ENCODE data around the gene FADS2. TPM values are rescaled to one million over a fixed set of nuclear protein-coding genes. Genes with fewer than 3 reads are reported as not detected.

FADS2 gene
- total and polyA plus RNA-seq, 10 of the 15 experiments (the other 5 are each of a cell fraction or from before 2014, with no cell fraction given): 3.3 to 313 (median 149) TPM

DNA sequence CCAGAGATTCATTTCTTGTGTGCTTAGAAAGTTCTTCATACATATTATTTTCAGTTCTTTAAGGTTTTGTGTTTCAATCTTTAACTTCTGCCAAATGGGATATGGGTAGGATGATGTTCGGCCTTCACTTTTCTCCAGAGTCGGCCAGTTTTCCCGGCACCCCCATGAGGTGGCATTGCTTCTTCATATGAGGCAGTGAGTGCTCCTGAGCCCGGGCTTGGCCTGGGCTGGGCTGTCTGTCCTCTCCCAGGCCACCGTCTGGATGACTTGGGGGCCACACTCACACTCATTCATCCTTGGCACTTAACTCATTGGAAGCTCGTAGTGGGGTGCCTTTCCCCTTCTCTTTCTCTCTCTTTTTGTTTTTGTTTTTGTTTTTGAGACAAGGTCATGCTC, 23.8 kb downstream of the FADS2 start:
- ChIA-PET CTCF (interaction anchor here (0.9 kb wide), 1 partner anchor 54 kb away, joined by 3 read pairs; no protein-coding TSS in a partner anchor), RAD21 (ENCODE audit: unreplicated experiment) (no interaction called here), SMC1A (ENCODE audit: uncharacterized antibody, unreplicated experiment) (no interaction called here), POLR2A (no interaction called here)
- in situ Hi-C loops (cut with MboI) (no loop called here), intact Hi-C loops (cut with micrococcal nuclease; ENCODE audit: unreplicated experiment) (no loop called here)
- H3K27ac ChIP-seq (ENCODE audit: control insufficient read depth, insufficient read depth): no peak overlapping the region
- WGBS (ENCODE audit: insufficient coverage, insufficient replicate concordance, low lambda C conversion rate, missing lambda C conversion rate): 83% methylated on average over 6 of the region's 6 CpGs
- H2AFZ ChIP-seq (ENCODE audit: control insufficient read depth, low read depth, low read length): no peak overlapping the region
- H3K36me3 ChIP-seq (ENCODE audit: control insufficient read depth in 2 of 2, insufficient read depth in 2 of 2, low read length in 1 of 2): peaks cover 29 to 57% of the 10 kb centered on the region in 2 experiments
- no peaks in the 10 kb centered on the region for H3K27me3 ChIP-seq (replicated peaks in 1 of 2; ENCODE audit: control insufficient read depth in 2 of 2, insufficient read depth in 2 of 2, low read length in 1 of 2)
- no peaks in the 10 kb centered on the region for H3K79me2 ChIP-seq (ENCODE audit: control insufficient read depth, insufficient read depth, low read length)
- H3K4me2 ChIP-seq (ENCODE audit: control insufficient read depth, insufficient read depth): no peak overlapping the region
- H3K9me3 ChIP-seq (replicated peaks; ENCODE audit: control insufficient read depth, insufficient read depth, low read length): no peaks in the 10 kb centered on the region
- ATAC-seq (no peak), DNase-seq (ENCODE audit: low read depth, low spot score) (no peak), FAIRE-seq (no peak)
- no TSS peak for BruUV-seq (replicated peaks)
- H3K4me1 ChIP-seq (ENCODE audit: control insufficient read depth, insufficient read depth, low read length): peaks cover 5% of the 10 kb centered on the region; the same call in 1 of the 2 replicates
- no peaks in the 10 kb centered on the region for H4K20me1 ChIP-seq (ENCODE audit: control insufficient read depth, insufficient read depth)
- TF ChIP-seq SREBF1 (IDR thresholded peaks at IDR 0.05; ENCODE audit: low read length) (no peak), SREBF2 (IDR thresholded peaks at IDR 0.05; ENCODE audit: low read length) (no peak), BCL11A (IDR thresholded peaks at IDR 0.05; ENCODE audit: low read depth, low read length) (no peak), SIX5 (IDR thresholded peaks at IDR 0.05; ENCODE audit: low read depth, low read length, severe bottlenecking) (no peak), ZNF384 (IDR thresholded peaks at IDR 0.05; ENCODE audit: borderline replicate concordance, low read depth, low read length) (no peak), ZNF217 (IDR thresholded peaks at IDR 0.05) (no peak), CHD2 (IDR thresholded peaks at IDR 0.05; ENCODE audit: borderline replicate concordance, low read depth, low read length) (no peak), NRF1 (conservative IDR thresholded peaks at IDR 0.05; ENCODE audit: low read depth, low read length) (no peak), SMAD1 (IDR thresholded peaks at IDR 0.05; ENCODE audit: low read depth, partially characterized antibody) (no peak), HDGF (IDR thresholded peaks at IDR 0.05) (no peak), SUZ12 (IDR thresholded peaks at IDR 0.05; ENCODE audit: unreplicated experiment) (no peak), GABPA (IDR thresholded peaks at IDR 0.05; ENCODE audit: low read depth) (no peak), KLF5 (IDR thresholded peaks at IDR 0.05; ENCODE audit: partially characterized antibody) (no peak), KDM1A (IDR thresholded peaks at IDR 0.05; ENCODE audit: borderline replicate concordance) (no peak), POLR2AphosphoS5 (IDR thresholded peaks at IDR 0.05; ENCODE audit: low read length) (no peak)
- TF ChIP-seq, protein P1, sequence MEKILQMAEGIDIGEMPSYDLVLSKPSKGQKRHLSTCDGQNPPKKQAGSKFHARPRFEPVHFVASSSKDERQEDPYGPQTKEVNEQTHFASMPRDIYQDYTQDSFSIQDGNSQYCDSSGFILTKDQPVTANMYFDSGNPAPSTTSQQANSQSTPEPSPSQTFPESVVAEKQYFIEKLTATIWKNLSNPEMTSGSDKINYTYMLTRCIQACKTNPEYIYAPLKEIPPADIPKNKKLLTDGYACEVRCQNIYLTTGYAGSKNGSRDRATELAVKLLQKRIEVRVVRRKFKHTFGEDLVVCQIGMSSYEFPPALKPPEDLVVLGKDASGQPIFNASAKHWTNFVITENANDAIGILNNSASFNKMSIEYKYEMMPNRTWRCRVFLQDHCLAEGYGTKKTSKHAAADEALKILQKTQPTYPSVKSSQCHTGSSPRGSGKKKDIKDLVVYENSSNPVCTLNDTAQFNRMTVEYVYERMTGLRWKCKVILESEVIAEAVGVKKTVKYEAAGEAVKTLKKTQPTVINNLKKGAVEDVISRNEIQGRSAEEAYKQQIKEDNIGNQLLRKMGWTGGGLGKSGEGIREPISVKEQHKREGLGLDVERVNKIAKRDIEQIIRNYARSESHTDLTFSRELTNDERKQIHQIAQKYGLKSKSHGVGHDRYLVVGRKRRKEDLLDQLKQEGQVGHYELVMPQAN (conservative IDR thresholded peaks at IDR 0.05): no peak
- H3K9ac ChIP-seq (ENCODE audit: control insufficient read depth, insufficient read depth, low read length): no peak overlapping the region
- H3K4me3 ChIP-seq: no peak overlapping the region

Measured in GM12878 (cell line).